NCI-H510A treated with DMSO at 0.1 percent for 48 hours (cell line): ENCODE results near the gene IL36RN.

Experiments used
- DNase-seq: peaks from one replicate; lab custom pipeline; 2025; lab: John Stamatoyannopoulos, UW

Gene IL36RN

GRCh38 chr2:113050921-113051895 is 7.8 kb upstream of the IL36RN start:
- no peak for DNase-seq

GRCh38 chr2:113052396-113052917 is 6.5 kb upstream of the IL36RN start, which contains the start of gene IL36B:
TSS of gene IL36B (minus strand) at chr2:113052867.
- no peak for DNase-seq

GRCh38 chr2:113053666-113054065 is 5.3 kb upstream of the IL36RN start:
- no peak for DNase-seq

GRCh38 chr2:113054066-113054465 is 4.9 kb upstream of the IL36RN start:
- DNase-seq = no peak

GRCh38 chr2:113056521-113056920 is 2.5 kb upstream of the IL36RN start:
- DNase-seq = no peak

GRCh38 chr2:113057117-113057516 is 1.9 kb upstream of the IL36RN start:
- DNase-seq = no peak

- no peak for DNase-seq
Measured at GRCh38 chr2:113058411-113058994, 495 bp upstream of the IL36RN start.

GRCh38 chr2:113060396-113060795 is 1.4 kb downstream of the IL36RN start:
- no peak for DNase-seq

- DNase-seq = no peak
Measured at GRCh38 chr2:113060796-113061195, 1.8 kb downstream of the IL36RN start.

- DNase-seq = no peak
Measured at GRCh38 chr2:113061241-113061640, 2.2 kb downstream of the IL36RN start.

GRCh38 chr2:113061896-113062770 is 3.1 kb downstream of the IL36RN start:
- DNase-seq = no peak

- no peak for DNase-seq
Measured at GRCh38 chr2:113064281-113064680, 5.3 kb downstream of the IL36RN start.

- DNase-seq = no peak
Measured at GRCh38 chr2:113064898-113065297, 5.9 kb downstream of the IL36RN start.

- DNase-seq = no peak
Measured at GRCh38 chr2:113067681-113068080, 8.7 kb downstream of the IL36RN start, which contains the start of gene IL1F10. TSS of gene IL1F10 (plus strand) at chr2:113067970. CDS start at chr2:113072739, 4,769 bp downstream.

GRCh38 chr2:113068249-113068648 is 9.3 kb downstream of the IL36RN start:
- no peak for DNase-seq

- no peak for DNase-seq
Measured at GRCh38 chr2:113068706-113069485, 9.9 kb downstream of the IL36RN start.

- DNase-seq = no peak
Measured at GRCh38 chr2:113069676-113070605, 10.9 kb downstream of the IL36RN start.

GRCh38 chr2:113070606-113070975 is 11.6 kb downstream of the IL36RN start:
- no peak for DNase-seq

- DNase-seq = no peak
Measured at GRCh38 chr2:113072584-113072983, 13.6 kb downstream of the IL36RN start.

- no peak for DNase-seq
Measured at GRCh38 chr2:113073325-113073834, 14.4 kb downstream of the IL36RN start.
